B cell (primary cell): ENCODE data around the gene TCERG1L. TPM values are rescaled to one million over a fixed set of nuclear protein-coding genes. Genes with fewer than 3 reads are reported as not detected.

Experiments used
- ATAC-seq: fragments of 200-7000 bp; cut with Tn5 transposase; one replicate; pipeline ENCODE4 v1.10.0; 2021; ENCODE audit warnings: low read depth, mild to moderate bottlenecking, moderate number of reproducible peaks, moderate library complexity
- CTCF ChIA-PET: fragments of 350-600 bp; sonication (Branson Sonifier 250); formaldehyde crosslinking; loops from one replicate; lab custom pipeline; 2021; ENCODE audit warnings: antibody characterized with exemption, inconsistent platforms; lab: Charles Lee
- POLR2A ChIA-PET: fragments of 350-600 bp; sonication (Branson Sonifier 250); formaldehyde crosslinking; loops from one replicate; lab custom pipeline; 2021; ENCODE audit warnings: antibody characterized with exemption; lab: Charles Lee
- DNase-seq: peaks from one replicate; pipeline ENCODE4 v3.0.0; 2013
- H2AFZ ChIP-seq: 2 replicates; pipeline ENCODE4 v1.6.1; 2012; ENCODE audit warnings: mild to moderate bottlenecking, low read depth, low read length; ENCODE audit not compliant: insufficient read depth, poor library complexity, severe bottlenecking
- H3K27ac ChIP-seq, 2 donors: 1 replicate in 1 of 2; 2 replicates in 1 of 2; pipeline ENCODE4 v1.5.1; 2012 to 2013; ENCODE audit warnings: low read length in 2 of 2, mild to moderate bottlenecking in 2 of 2, moderate library complexity in 1 of 2
- H3K27me3 ChIP-seq, 4 experiments: fragments of 200-600 bp in 1 of 4; sonication (generic) in 1 of 4; replicated peaks in 1 of 4; 1 replicate in 2 of 4; 2 replicates in 2 of 4; pipeline versions ENCODE4 v1.6.1 to v1.7.0; 2013 to 2016; ENCODE audit warnings: low read length in 3 of 4, mild to moderate bottlenecking in 2 of 4, mixed read lengths in 1 of 4, moderate library complexity in 1 of 4; ENCODE audit not compliant: insufficient read depth in 4 of 4, control insufficient read depth in 3 of 4; ENCODE audit errors: control extremely low read depth in 1 of 4
- H3K36me3 ChIP-seq, 2 experiments: replicated peaks in 1 of 2; 1 replicate in 1 of 2; 2 replicates in 1 of 2; pipeline versions ENCODE4 v1.6.1 to v1.7.1; 2013; ENCODE audit warnings: low read length in 1 of 2; ENCODE audit not compliant: insufficient read depth in 2 of 2, control insufficient read depth in 1 of 2; ENCODE audit errors: control extremely low read depth in 1 of 2, extremely low read depth in 1 of 2
- H3K4me1 ChIP-seq, 2 donors: fragments of 200-600 bp in 1 of 2; sonication (generic) in 1 of 2; 1 replicate in 1 of 2; 2 replicates in 1 of 2; pipeline versions ENCODE4 v1.5.1 to v1.6.1; 2013 to 2017; ENCODE audit warnings: low read length in 2 of 2; ENCODE audit not compliant: control insufficient read depth in 2 of 2, insufficient read depth in 2 of 2
- H3K4me2 ChIP-seq: replicated peaks from 2 replicates; pipeline ENCODE3; 2012; ENCODE audit warnings: mild to moderate bottlenecking, low read depth, low read length; ENCODE audit not compliant: poor library complexity, severe bottlenecking
- H3K4me3 ChIP-seq, 5 experiments: fragments of 200-600 bp in 1 of 5; sonication (generic) in 1 of 5; 1 replicate in 3 of 5; 2 replicates in 2 of 5; pipeline versions ENCODE4 v1.5.1 to v1.7.0; 2011 to 2016; ENCODE audit warnings: low read length in 4 of 5, mild to moderate bottlenecking in 4 of 5, low read depth in 2 of 5, control low read depth in 1 of 5, moderate library complexity in 1 of 5; ENCODE audit not compliant: insufficient read depth in 1 of 5; ENCODE audit errors: control extremely low read depth in 1 of 5, extremely low read depth in 1 of 5
- H3K79me2 ChIP-seq: fragments of 200-600 bp; sonication (generic); one replicate; pipeline ENCODE4 v1.6.0; 2016; ENCODE audit warnings: low read length; ENCODE audit not compliant: control insufficient read depth, insufficient read depth
- H3K9ac ChIP-seq: fragments of 200-600 bp; sonication (generic); 2 replicates; pipeline ENCODE4 v1.6.1; 2017; ENCODE audit warnings: mild to moderate bottlenecking, low read length, moderate library complexity
- H3K9me3 ChIP-seq, 3 donors: one replicate each; pipeline versions ENCODE4 v1.6.1 to v1.7.1; 2013; ENCODE audit warnings: low read length in 2 of 3; ENCODE audit not compliant: control insufficient read depth in 2 of 3, insufficient read depth in 1 of 3; ENCODE audit errors: control extremely low read depth in 1 of 3
- H4K20me1 ChIP-seq: 2 replicates; pipeline ENCODE4 v1.6.0; 2012; ENCODE audit warnings: mild to moderate bottlenecking, low read length; ENCODE audit not compliant: insufficient read depth, control insufficient read depth, poor library complexity, severe bottlenecking
- H3K27ac Mint-ChIP-seq: one replicate; pipeline ENCODE4 v1.8.0; 2021; ENCODE audit warnings: mixed read lengths
- H3K27me3 Mint-ChIP-seq: one replicate; pipeline ENCODE4 v1.8.0; 2021; ENCODE audit warnings: mixed read lengths
- H3K4me1 Mint-ChIP-seq: one replicate; pipeline ENCODE4 v1.8.0; 2021; ENCODE audit warnings: mixed read lengths
- H3K4me3 Mint-ChIP-seq: one replicate; pipeline ENCODE4 v1.8.0; 2021; ENCODE audit warnings: mixed read lengths
- H3K9me3 Mint-ChIP-seq: one replicate; pipeline ENCODE4 v1.8.0; 2022; ENCODE audit warnings: mixed read lengths; ENCODE audit not compliant: insufficient read depth
- CTCF ChIP-seq: fragments of 200-600 bp; IDR thresholded peaks from one replicate; pipeline ENCODE4 v1.8.0; 2022; ENCODE audit warnings: antibody characterized with exemption, mild to moderate bottlenecking
- EZH2 ChIP-seq: IDR thresholded peaks from 2 replicates; pipeline ENCODE4 v1.6.1; 2012; ENCODE audit warnings: borderline replicate concordance, low read depth, mild to moderate bottlenecking, moderate library complexity, low read length; ENCODE audit not compliant: insufficient read depth, poor library complexity, severe bottlenecking
- WGBS: methylation state at CpG from one replicate; pipeline ENCODE4 v1.1.5; 2013; ENCODE audit warnings: missing lambda C conversion rate; ENCODE audit not compliant: insufficient coverage; 5-methylcytosine and 5-hydroxymethylcytosine counted together
- intact Hi-C: fragments of 100-400 bp; cut with micrococcal nuclease; formaldehyde crosslinking; loops from one replicate; pipeline ENCODE4 v1.10.0; 2022
- polyA plus RNA-seq: library from polyadenylated mRNA; depleted of rRNA; stranded (reverse); fragments of >200 nt; gene quantifications from 2 replicates; pipeline ENCODE4 v1.2.3, GENCODE V29; 2012
- total RNA-seq, 2 donors: library from RNA; stranded (reverse); fragments of 120-200 nt in 1 of 2; gene quantifications; 1 replicate in 1 of 2; 2 replicates in 1 of 2; pipeline versions ENCODE4 v1.2.3 to v1.2.4, GENCODE V29; 2013 to 2022

The TCERG1L gene
- total and polyA plus RNA-seq, 2 donors (not counting 1 experiment from before 2014, with no cell fraction given): 0.10 TPM; not detected in 1

DNA sequence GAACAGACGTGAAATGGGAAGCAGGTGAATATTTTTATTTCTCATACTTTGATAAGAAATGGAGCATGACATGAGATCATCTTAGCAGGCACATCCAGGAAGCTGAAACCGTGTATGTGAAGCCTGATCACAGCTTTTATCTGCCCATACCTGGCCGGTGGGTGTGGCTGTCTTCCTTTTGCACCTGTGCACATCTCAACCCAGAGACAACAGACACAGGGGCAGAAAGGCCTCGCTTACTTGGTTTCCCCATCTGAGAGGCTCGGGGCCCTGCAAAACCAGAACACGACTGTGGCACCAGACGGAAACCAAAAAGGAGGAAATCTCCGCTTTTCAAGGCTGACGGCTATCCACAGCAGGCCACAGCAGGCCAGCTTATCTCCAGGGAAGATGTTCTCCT, 116.4 kb downstream of the TCERG1L start:
- WGBS: 84% methylated on average over 8 of the region's 9 CpGs

DNA sequence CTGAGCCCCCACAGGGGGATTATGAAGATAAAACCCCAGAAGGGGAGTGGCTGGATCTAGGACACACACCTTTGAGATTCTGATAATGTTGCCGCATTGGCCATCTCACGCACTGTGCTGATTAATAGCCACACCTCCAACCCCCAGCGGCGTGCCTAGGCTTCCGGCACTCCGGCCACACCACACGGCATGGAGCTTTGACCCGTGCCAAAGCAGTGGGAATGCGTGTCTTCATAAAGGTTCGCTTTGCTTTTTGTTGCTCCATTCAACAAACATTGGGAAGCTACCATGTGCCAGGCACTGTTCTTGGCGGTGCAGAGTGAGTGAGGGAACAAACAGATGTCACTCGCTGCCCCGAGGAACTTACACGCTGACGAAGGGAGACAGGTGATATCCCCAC, 117.6 kb downstream of the TCERG1L start:
- no peak overlapping the region for H3K27ac Mint-ChIP-seq
- no peaks in the 10 kb centered on the region for H3K27me3 Mint-ChIP-seq
- no peak overlapping the region for H3K4me3 ChIP-seq
- H3K4me3 Mint-ChIP-seq: no peak overlapping the region
- ChIA-PET CTCF (no interaction called here), POLR2A (no interaction called here)
- no peak for TF ChIP-seq CTCF
- TF ChIP-seq EZH2: no peak
- no peaks in the 10 kb centered on the region for H3K4me1 ChIP-seq
- no peaks in the 10 kb centered on the region for H3K36me3 ChIP-seq
- no peak overlapping the region for H2AFZ ChIP-seq
- intact Hi-C loops: no loop called here
- H4K20me1 ChIP-seq: no peaks in the 10 kb centered on the region
- DNase-seq: no peak
- WGBS: 96% methylated on average over 13 of the region's 15 CpGs
- peaks cover 0 to 15% (median 0%) of the 10 kb centered on the region in 3 donors for H3K9me3 ChIP-seq
- H3K9me3 Mint-ChIP-seq: peaks cover 4% of the 10 kb centered on the region
- no peaks in the 10 kb centered on the region for H3K4me1 Mint-ChIP-seq
- ATAC-seq: no peak
- no peak overlapping the region for H3K27ac ChIP-seq
- H3K4me2 ChIP-seq: no peak overlapping the region
- no peaks in the 10 kb centered on the region for H3K27me3 ChIP-seq
- no peaks in the 10 kb centered on the region for H3K79me2 ChIP-seq
- no peak overlapping the region for H3K9ac ChIP-seq

More for the DNA sequence above, 116.4 kb downstream of the TCERG1L start:
- Histone ChIP-seq H3K27me3 (no peaks in the 10 kb centered on the region), H3K9me3 (peaks cover 0 to 15% (median 0%) of the 10 kb centered on the region in 3 donors), H3K4me2 (no peak overlapping the region), H3K4me3 (no peak overlapping the region), H2AFZ (no peak overlapping the region), H4K20me1 (no peaks in the 10 kb centered on the region), H3K4me1 (no peaks in the 10 kb centered on the region), H3K79me2 (no peaks in the 10 kb centered on the region), H3K9ac (no peak overlapping the region), H3K27ac (no peak overlapping the region), H3K36me3 (no peaks in the 10 kb centered on the region)
- Mint-ChIP-seq H3K4me1 (no peaks in the 10 kb centered on the region), H3K27me3 (no peaks in the 10 kb centered on the region), H3K27ac (no peak overlapping the region), H3K9me3 (peaks cover 3% of the 10 kb centered on the region), H3K4me3 (no peak overlapping the region)
- intact Hi-C loops: no loop called here
- POLR2A ChIA-PET: no interaction called here
- CTCF ChIA-PET: no interaction called here
- ATAC-seq (no peak), DNase-seq (no peak)
- TF ChIP-seq CTCF: no peak
